ENCODE data around the gene RPP40. TPM values are rescaled to one million over a fixed set of nuclear protein-coding genes. Genes with fewer than 3 reads are reported as not detected.

The RPP40 gene
- total RNA-seq, 4 donors from 2014 or later: 5.1 to 16.4 (median 12.2) TPM

GRCh38 chr6:4961322-4962168, 42.3 kb downstream of the RPP40 start:
- Histone ChIP-seq H3K4me3 (no peak overlapping the region), H3K27me3 (no peaks in the 10 kb centered on the region), H3K9me3 (no peaks in the 10 kb centered on the region), H3K27ac (no peak overlapping the region), H3K4me1 (peaks cover 0 to 5% of the 10 kb centered on the region in 2 donors), H3K36me3 (no peaks in the 10 kb centered on the region)
- intact Hi-C loops (cut with DNase I; ENCODE audit: low total_unique reads): no loop called here
- in situ Hi-C loops (cut with MboI; ENCODE audit: low sequenced_read_pairs in 4 of 4): no loop called here
- TF ChIP-seq POLR2A (IDR thresholded peaks at IDR 0.05) (no peak), CTCF (IDR thresholded peaks at IDR 0.05 in 4 of 5, conservative IDR thresholded peaks at IDR 0.05 in 1 of 5) (no peak)
- DNase-seq: no peak
- no peak for ATAC-seq

DNA sequence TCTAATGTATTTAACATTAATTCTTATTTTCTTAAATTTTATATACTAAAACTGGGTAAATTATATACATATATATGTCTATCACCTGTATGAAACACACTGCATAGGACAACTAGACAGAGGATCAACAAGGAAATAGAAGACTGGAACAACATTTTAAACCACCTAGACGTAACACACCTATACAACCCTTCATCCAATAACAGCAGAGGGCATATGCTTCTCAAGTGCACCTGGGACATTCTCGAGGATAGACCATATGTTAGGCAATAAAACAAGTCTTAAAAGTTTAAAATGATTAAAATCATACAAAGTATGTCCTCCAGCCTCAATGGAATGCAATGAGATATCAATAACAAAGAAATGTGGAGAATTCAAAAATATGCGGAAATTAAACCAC, 45.2 kb downstream of the RPP40 start:
- Histone ChIP-seq H3K36me3 (peaks cover 0 to 15% of the 10 kb centered on the region in 2 donors), H3K27ac (no peak overlapping the region), H3K4me3 (no peak overlapping the region), H3K4me1 (peaks cover 0 to 5% of the 10 kb centered on the region in 2 donors), H3K9me3 (no peaks in the 10 kb centered on the region), H3K27me3 (no peaks in the 10 kb centered on the region)
- no peak for DNase-seq
- no peak for ATAC-seq
- intact Hi-C loops (cut with DNase I; ENCODE audit: low total_unique reads): no loop called here
- in situ Hi-C loops (cut with MboI; ENCODE audit: low sequenced_read_pairs in 4 of 4): no loop called here
- TF ChIP-seq POLR2A (IDR thresholded peaks at IDR 0.05): no peak
- TF ChIP-seq CTCF (IDR thresholded peaks at IDR 0.05 in 4 of 5, conservative IDR thresholded peaks at IDR 0.05 in 1 of 5): no peak

- H3K4me3 ChIP-seq: no peak overlapping the region
- in situ Hi-C loops (cut with MboI; ENCODE audit: low sequenced_read_pairs in 4 of 4) (no loop called here), intact Hi-C loops (cut with DNase I; ENCODE audit: low total_unique reads) (no loop called here)
- ATAC-seq (peak; percentile 53 to 60), DNase-seq (no peak)
- no peaks in the 10 kb centered on the region for H3K9me3 ChIP-seq
- no peaks in the 10 kb centered on the region for H3K27me3 ChIP-seq
- TF ChIP-seq POLR2A (IDR thresholded peaks at IDR 0.05) (no peak), CTCF (IDR thresholded peaks at IDR 0.05 in 4 of 5, conservative IDR thresholded peaks at IDR 0.05 in 1 of 5) (peak in 3 of 5 experiments; percentile 4 to 45 (median 28))
- peaks cover 0 to 22% of the 10 kb centered on the region in 2 donors for H3K36me3 ChIP-seq
- no peak overlapping the region for H3K27ac ChIP-seq
- H3K4me1 ChIP-seq: peaks cover 0 to 5% of the 10 kb centered on the region in 2 donors
Observed at GRCh38 chr6:4957521-4958231, 46.2 kb downstream of the RPP40 start.

DNA sequence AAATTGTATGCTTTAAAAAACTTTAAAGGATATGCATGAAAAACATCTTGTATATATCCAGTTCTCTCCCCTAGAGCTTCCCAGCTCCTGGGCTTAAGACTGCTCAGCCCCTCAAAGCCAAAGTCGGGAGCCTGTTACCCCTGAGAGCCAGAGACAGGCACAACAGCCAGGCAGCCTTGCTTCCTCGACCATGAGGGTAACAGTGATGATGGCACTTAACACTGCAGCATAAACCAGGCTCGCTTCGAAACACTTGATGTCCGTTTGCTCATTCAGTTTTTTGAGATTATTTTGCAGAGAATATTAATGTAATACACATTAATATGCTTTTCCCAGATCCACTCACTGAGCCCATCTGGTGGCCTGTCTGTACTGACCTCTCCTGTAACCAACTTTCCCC, 47.2 kb downstream of the RPP40 start:
- Histone ChIP-seq H3K27ac (no peak overlapping the region), H3K4me1 (peaks cover 0 to 5% of the 10 kb centered on the region in 2 donors), H3K27me3 (no peaks in the 10 kb centered on the region), H3K9me3 (no peaks in the 10 kb centered on the region), H3K4me3 (no peak overlapping the region), H3K36me3 (peaks cover 0 to 30% of the 10 kb centered on the region in 2 donors)
- ATAC-seq (no peak), DNase-seq (no peak)
- intact Hi-C loops (cut with DNase I; ENCODE audit: low total_unique reads): no loop called here
- TF ChIP-seq POLR2A (IDR thresholded peaks at IDR 0.05) (no peak), CTCF (IDR thresholded peaks at IDR 0.05 in 4 of 5, conservative IDR thresholded peaks at IDR 0.05 in 1 of 5) (no peak)
- in situ Hi-C loops (cut with MboI; ENCODE audit: low sequenced_read_pairs in 4 of 4): no loop called here

Data from gastrocnemius medialis (tissue), 4 donors.